EL (cell line): ENCODE data around the gene MARK2.
"Not testable (repeated sequence)": the region's sequence is repeated elsewhere in the genome, so short reads cannot be mapped to it uniquely, and the experiment has no call there.

Experiments used
- DNase-seq: peaks from one replicate; pipeline ENCODE4 v3.0.0-alpha.2; 2016

MARK2 gene

GRCh38 chr11:63838678-63839507 is at the start of gene MARK2:
Gene MARK2, plus strand, starts transcription at chr11:63839110. Its CDS starts 397 bp downstream, at chr11:63839507.
- peak; percentile 99 for DNase-seq

DNA sequence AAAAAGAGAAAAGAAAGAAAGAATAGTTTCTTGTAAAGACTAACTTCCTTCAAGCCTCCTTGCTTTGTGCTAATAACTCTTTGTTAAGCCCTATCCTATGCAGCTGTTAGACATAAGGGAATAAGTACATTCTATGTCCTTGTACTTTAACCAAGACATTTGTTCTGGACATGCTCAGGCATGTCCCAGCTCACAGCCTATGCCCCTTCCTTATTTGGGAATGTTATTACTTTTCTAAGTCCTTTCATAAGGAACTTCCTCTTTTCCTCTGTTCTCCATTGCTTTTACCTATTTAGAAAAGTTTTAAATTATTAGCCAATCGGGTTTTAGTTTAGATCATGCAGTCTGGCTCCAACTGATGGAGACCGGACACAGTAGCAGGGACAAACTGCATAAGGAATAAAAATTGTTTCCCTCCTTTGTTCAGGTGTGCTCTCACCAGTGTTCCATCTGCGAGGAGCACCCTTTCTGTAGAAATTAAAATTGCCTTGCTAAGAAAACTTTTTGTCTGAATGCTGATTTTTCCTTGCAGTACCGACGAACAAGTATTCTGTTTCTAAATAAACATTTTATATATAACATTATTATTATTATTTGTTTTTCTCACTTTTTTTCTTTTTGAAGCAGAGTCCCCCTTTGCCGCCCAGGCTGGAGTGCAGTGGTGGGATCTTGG is 47.3 kb upstream of the MARK2 start:
- DNase-seq, result no peak

DNA sequence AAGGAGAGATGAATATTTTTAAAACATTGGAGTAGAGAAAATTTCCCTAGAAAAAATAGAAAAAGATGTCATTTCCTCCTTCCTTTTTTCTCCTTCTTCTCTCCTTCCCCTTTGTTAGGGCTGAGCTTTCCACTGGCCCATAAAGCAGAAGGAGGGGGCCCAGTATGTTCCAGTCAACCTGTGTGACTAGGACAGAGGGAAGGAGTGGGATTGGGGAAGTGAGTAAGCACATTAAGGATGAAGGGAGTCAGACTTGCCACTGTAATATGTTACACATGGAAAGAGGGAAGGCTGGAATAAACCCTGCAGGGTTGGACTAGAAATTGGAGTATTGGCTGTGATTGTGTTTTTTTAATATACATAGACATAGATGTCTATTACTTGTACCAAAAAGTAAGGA is 45.7 kb upstream of the MARK2 start:
- no peak for DNase-seq

DNA sequence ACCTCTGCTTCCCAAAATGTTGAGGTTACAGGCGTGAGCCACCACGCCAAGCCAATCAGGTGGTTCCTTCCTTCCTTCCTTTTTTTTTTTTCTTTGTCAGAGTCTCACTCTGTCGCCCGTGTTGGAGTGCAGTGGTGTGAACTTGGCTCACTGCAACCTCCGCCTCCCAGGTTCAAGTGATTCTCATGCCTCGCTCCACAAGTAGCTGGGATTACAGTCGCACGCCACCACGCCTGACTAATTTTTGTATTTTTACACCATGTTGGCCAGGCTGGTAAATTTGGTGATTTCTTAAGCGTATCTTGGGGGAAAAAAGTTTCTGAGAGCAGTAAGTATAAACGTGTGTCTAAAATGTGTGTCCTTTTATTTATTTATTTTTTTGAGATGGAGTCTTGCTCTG is 43.8 kb upstream of the MARK2 start:
- DNase-seq, result no peak

DNA sequence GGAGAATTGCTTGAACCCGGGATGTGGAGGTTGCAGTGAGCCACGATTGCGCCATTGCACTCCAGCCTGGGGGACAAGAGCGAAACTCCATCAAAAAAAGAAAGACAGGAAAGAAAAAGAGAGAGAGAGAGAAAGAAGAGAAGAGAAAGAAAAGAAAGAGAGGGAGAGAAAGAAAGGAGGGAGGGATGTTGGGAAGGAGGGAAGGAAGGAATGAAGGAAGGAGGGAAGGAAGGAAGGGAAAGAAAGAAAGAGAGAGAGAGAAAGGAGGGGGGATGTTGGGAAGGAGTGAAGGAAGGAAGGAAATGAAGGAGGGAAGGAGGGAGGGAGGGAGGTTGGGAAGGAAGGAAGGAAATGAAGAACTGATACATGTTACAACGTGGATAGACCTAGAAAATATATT is 38.0 kb upstream of the MARK2 start:
- no peak for DNase-seq

GRCh38 chr11:63802637-63803414 is 36.1 kb upstream of the MARK2 start:
- peak; percentile 54 for DNase-seq

GRCh38 chr11:63804259-63804658 is 34.7 kb upstream of the MARK2 start:
- no peak for DNase-seq

DNA sequence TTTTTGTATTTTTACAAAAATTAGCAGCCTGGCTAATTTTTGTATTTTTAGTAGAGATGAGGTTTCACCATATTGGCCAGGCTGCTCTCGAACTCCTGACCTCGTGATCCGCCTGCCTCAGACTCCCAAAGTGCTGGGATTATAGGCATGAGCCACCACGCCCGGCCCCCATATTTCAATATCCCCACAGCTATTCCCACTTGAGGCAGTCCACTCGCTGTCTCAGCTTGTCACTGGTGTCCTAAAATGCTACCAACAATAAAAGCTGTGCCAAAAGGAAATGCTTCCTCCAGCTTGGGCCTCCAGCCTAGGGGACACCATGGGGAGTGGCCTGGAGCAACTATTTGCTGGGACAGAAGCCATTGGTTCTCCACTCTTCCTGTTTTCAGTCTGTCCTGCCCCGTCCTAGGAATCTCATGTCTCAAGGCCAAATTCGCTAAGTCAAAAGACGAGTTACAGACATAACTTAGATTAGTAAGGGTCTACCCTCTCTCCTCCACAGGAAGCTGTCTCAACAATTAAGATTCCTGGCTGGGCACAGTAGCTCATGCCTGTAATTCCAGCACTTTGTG is 33.0 kb upstream of the MARK2 start:
- peak; percentile 18 for DNase-seq

DNA sequence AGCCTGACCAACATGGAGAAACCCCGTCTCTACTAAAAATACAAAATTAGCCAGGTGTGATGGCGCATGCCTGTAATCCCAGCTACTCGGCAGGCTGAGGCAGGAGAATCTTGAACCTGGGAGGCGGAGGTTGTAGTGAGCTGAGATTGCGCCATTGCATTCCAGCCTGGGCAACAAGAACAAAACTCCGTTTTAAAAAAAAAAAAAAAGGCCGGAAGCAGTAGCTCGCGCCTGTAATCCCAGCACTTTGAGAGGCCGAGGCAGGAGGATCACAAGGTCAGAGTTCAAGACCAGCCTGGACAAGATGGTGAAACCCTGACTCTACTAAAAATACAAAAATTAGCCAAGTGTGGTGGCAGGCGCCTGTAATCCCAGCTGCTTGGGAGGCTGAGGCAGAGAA is 28.5 kb upstream of the MARK2 start:
- DNase-seq, result not testable (repeated sequence)

DNA sequence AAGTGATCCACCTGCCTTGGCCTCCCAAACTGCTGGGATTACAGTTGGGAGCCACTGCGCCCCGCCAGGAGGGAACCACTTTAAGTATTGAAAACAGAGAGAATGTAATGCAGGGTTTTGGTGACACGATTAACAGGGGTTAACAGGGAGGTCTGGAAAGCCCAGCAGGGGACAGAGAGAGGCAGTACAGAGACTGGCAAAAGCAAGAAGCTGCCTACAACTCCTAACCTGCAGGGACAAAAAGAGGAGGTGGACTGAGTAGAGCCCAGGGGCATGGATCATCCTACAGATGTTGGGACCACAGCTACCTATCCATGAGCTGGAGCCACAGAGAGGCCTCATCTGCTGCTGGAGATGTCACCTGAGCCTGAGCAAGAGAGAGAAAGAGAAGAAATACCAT is 27.4 kb upstream of the MARK2 start:
- DNase-seq, result no peak

GRCh38 chr11:63813035-63813562 is 25.8 kb upstream of the MARK2 start, which contains the start of gene SPINDOC:
Gene SPINDOC, plus strand, starts transcription at chr11:63813456. Its CDS starts 231 bp downstream, at chr11:63813687.
- DNase-seq, result peak; percentile 81

DNA sequence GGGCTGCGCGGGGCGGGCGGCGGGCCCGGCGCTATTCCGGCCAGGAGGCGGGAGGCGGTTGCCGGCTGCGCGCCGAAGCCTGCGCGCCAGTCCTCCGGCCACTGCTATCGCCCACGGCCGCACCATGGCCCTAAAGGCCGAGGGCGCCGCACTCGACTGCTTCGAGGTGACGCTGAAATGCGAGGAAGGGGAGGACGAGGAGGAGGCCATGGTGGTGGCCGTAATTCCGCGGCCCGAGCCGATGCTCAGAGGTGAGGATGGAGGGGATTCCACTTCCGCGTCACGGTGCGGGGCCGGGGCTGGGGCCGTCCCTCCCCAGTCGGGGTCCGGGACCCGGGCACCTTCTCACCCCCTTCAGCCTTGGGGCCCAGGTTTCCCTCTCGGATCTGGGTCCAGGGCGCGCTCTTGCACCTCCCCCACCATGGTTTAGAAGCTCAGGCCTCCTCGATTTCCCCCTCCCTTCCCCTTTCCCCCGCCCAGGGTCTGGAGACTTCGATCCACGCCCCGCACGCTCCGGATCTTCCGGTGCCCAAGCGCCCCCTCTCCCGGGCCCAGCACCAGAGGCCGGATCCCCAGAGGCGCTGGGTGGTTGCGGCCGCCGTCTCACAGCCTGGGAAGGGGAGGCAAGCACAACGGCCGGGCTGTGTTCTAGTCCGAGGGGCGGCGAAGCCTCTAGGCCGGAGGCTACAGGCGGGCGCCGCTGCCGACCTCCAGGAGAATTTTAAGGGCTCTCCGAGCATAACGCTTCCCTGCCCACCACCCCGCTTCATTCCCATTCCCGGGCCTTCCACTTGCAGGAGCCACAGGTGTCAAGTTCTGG is 25.1 kb upstream of the MARK2 start:
- peak; percentile 64 for DNase-seq

DNA sequence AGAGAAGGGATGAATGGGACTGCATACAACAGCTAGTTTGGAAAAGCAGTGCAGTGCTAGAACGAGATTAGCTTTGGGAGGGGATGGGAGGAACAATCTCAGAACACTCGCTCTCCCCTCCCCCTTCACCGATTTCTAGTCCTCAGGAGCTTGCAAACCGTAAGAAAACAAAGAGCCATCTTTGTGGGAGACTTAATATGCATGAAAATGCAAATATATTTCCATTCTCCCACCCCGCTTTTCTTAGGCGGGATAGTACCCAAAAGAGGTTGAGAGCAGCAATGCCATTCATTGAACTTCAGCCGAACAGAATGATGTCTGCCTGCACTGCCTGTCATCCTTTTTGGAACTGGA is 24.6 kb upstream of the MARK2 start:
- no peak for DNase-seq

GRCh38 chr11:63816166-63816565 is 22.7 kb upstream of the MARK2 start:
- DNase-seq, result no peak

- no peak for DNase-seq
Observed at GRCh38 chr11:63816732-63817131, 22.2 kb upstream of the MARK2 start.

DNA sequence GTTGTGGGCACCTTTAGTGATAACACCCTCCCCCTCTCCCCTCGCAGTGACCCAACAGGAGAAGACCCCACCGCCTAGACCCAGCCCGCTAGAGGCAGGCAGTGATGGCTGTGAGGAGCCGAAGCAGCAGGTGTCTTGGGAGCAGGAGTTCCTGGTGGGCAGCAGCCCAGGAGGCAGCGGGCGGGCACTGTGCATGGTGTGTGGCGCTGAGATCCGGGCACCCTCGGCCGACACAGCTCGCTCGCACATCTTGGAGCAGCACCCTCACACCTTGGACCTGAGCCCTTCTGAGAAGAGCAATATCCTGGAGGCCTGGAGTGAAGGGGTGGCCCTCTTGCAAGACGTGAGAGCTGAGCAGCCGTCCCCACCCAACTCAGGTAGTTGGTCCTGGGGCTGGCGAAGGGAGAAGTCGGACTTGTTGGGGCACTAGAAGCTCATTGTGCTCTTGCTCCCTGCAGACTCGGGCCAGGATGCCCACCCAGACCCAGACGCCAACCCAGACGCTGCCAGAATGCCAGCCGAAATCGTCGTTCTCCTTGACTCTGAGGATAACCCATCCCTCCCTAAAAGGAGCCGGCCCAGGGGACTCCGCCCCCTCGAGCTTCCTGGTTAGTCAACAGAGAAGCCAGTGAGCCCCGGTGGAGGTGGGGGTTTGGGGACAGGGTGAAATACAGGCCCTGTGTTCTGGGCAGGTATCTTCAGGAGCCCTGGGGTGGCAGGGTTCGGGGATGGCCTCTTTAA is 21.0 kb upstream of the MARK2 start:
- DNase-seq, result no peak

- DNase-seq, result no peak
Observed at GRCh38 chr11:63818609-63819008, 20.3 kb upstream of the MARK2 start.

DNA sequence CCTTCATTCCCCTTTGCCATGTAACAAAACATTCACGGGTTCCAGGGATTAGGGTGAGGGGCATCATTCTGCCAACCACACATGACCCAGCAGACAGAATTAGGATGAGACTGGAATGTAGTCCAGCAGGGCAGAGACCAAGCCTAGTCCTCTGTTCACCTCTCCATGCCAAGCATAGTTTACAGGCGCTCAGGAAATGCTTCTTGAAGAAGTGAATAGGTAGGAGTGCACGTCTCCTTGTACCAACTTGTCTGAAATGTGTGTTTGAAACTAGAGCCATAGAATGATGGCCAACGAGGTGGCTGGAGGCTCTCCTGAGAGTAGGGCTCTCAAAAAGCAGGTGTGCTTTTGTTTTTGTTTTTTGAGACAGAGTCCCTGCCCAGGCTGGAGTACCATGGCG is 17.5 kb upstream of the MARK2 start:
- DNase-seq, result no peak

DNA sequence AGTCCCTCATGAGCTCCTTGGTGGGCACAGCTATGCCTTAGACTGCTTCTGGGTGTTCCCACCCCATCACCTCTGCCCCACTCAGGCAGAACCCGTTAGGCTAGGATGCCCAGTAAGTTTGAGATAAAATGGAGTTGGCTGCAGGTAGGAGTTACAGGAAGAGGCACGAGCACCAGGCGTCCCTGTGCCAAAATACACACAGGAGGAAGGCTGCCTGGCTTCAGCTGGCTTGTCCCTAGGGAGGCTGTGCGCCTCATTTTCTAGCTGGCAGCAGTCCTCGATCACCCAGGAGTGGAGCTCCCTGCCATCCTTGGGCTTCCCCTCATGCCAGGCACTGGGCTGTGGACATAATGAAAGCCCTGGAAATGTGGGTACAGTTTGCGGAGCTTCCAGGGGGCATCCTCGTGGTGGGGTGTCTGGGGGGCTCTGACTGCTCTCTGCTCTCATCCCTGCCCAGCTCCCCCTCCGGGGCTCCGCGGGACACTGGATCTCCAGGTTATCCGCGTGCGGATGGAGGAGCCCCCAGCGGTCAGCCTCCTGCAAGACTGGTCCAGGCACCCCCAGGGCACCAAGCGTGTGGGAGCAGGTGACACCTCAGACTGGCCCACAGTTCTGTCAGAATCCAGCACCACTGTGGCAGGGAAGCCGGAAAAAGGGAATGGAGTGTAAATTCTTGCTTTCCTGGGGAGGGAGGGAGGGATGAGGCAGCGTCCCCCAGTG is 12.3 kb upstream of the MARK2 start:
- DNase-seq, result no peak

DNA sequence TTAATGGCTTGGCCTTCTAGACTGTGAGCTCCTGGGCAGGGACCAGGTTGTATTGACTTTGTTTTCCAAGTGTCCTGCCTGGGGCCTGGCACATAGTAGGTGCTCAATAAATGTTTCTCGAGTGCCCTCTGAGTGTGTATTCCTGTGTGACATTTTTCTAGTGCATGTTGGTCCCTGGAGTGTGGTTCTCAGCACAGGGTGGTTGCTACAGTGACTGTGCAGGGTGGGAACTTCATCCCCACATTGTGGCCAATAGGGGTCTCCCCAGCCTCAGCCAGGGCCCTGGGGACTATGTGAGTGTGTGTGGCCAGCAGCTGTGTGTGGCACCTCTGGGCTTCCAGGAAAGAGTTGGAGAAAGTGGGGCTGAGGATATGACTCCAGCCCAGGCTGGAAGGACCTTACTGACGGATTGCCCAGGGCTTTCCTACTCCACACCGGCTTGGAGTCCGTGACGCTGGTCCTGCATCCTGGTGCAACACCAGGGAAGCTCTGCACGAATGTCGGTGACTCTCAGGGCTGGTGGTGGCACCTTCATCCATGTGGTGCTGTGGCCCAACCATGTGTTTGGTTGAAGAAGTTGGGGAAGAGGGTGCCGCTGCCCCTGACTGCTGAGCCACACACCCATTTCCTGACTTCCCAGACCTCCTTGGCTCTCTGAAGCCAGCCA is 9.0 kb upstream of the MARK2 start:
- peak; percentile 36 for DNase-seq
